HG02678 (cell line): ENCODE data around the gene ARID5B.

Source experiments
- ATAC-seq: cut with Tn5 transposase; IDR thresholded peaks from one replicate; pipeline ENCODE4 v1.9.1; 2021; ENCODE audit warnings: mild to moderate bottlenecking, moderate library complexity; ENCODE audit not compliant: unreplicated experiment

The ARID5B gene

DNA sequence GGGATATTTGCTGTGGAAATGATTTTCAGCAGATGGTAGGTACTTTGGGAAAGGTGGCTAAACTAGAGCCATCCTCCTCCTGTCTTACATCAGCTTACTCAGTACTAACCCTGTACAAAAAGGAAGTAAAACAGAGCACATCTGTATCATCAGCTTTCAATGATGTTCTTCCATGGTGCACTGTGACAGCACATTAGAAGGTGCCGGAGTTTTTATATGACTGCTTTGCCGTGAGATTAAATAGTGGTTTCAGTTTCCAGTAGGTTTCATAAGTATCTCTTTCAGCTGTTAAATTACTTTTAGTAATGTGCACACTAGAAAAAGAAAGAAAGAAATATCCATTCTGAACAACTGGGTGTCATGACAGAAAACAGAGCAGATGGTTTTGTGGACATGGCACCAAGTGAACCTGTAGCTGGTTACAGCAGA, 86.5 kb downstream of the ARID5B start:
- peak; percentile 97 for ATAC-seq

- ATAC-seq, result no peak
These were observed 88.7 kb downstream of the ARID5B start for GRCh38 chr10:61989995-61990760.

- ATAC-seq, result no peak
These were observed 89.2 kb downstream of the ARID5B start for GRCh38 chr10:61990761-61991135.

- no peak for ATAC-seq
These were observed 89.7 kb downstream of the ARID5B start for GRCh38 chr10:61991166-61991565.

GRCh38 chr10:61992059-61992460, 90.6 kb downstream of the ARID5B start:
- ATAC-seq, result no peak

- peak; percentile 30 for ATAC-seq
These were observed 91.5 kb downstream of the ARID5B start for GRCh38 chr10:61992671-61993668.

DNA sequence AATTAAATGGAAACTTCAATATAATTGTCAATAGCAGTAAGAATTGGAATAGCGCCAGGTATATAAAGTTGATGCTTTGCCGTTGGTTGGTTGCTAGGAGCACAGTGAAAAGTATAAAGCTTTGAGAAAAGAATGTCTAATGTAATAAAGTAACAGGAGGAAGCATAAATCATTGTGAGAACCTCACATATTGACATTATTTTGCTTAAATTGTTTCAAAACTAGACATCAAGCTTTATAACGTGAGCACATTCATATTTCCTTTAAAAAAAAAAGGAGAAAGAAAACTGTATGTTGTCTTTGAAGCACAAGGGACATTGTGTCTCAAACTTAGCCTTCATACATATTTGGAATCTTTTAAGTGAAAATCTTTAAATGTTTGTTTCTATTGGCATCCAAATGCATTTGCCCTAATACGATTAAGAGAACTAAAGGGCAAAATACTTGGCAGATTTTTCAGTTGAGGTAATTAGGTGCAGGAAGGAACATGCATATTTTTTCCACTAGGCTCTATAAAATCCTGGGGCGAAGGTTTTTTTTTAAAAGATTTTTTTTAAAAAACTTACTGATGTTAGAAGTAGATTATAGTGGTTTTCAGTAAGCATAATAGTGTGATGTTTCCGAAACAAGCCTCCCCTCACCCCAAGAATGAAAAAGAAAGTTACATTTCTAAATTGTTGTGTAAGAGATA, 92.4 kb downstream of the ARID5B start:
- no peak for ATAC-seq

DNA sequence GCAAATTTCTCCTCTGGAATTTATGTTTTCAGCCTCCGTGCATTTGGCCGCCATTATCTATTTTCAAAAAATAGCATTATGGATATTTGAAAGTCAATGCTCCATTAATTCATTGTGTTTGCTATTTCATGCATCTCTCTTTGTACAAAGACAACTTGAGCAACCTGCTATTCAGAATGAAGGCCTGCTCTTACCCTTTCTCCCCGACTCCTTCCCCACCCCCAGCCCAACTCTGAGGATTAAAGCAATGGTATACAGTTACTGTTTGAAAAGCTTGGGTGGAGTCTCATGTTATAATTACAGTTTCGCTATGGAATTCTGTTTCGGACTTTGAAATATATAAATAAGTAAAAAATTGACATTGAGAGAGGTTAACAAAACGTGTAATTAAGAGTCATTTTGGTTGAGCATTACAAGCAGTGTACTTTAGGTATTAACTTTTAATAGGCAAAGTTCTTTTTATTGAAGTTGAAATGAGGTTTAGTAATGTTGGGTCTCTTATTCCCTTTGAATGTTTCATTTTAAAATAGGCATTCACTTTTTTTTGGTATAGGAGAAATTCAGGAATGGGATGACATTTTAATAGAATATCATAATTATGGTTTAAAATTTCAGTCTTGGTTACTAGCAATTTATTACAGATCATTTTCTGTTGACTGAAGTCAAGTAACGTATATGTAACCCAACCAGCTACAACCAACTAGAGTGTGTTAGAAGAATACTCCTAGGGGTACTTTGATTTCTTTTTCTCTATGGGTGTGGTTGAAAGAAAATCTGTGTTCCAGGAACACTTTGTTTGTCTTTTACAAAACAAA, 93.1 kb downstream of the ARID5B start:
- no peak for ATAC-seq

GRCh38 chr10:61995220-61995503, 93.7 kb downstream of the ARID5B start:
- no peak for ATAC-seq

GRCh38 chr10:61998937-61999336, 97.4 kb downstream of the ARID5B start:
- ATAC-seq, result no peak

- ATAC-seq, result peak; percentile 80
These were observed 98.6 kb downstream of the ARID5B start for GRCh38 chr10:62000037-62000603.

- ATAC-seq, result no peak
These were observed 99.2 kb downstream of the ARID5B start for GRCh38 chr10:62000726-62001125.

DNA sequence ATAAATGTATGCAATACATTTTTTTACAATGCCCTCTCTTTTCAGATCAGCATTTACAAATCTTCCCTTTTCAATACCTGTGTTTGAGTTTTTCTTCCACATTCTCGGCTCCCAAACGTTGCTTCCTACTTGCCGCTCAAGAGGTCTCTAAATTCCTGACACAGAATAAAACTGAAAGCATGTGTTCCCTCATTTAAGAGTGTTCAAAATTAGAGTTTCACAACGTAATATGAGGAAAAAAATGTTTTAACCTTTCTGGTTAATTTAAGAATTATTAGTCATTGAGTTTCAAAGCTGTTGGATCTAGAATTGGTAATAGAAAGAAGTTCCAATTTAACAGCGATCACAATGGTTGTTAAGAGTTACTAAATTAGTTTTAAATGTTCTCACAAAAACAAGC, 100.4 kb downstream of the ARID5B start:
- no peak for ATAC-seq

DNA sequence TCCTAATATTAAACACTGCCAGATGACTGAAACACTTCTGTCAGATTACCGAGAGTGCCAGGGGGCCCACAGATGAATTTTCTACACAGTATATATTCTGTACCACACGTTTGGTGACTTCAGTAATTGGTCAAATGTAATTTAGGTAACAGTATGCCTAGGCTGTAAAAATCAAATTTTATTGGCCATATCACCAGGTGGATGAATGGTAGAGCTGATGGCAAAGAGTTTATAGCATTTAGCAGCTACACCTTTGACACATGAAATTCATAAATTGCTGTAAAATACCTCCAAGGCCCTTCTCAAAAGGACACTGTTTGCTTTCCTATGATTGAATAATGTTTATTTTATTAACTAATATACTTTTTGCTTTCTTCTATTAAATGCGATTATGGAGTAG, 101.3 kb downstream of the ARID5B start:
- ATAC-seq, result no peak

DNA sequence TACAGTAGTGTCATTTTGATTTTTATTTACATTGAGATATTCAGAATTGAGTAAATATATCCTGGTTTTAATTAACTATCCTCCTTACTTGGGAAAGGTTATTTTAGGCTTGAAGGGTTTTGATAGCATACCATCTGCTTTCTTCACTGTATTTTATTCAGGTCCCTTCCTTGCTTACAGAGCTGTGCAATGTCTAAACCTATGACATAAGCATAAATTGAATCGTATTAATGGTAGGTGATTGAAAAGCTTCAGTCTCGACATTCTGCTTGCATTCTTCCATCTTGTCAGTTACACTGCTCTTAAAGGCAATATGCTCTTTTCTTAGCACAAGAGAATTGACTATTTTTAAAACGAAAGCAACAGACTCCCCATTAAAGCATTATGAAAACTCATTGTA, 102.5 kb downstream of the ARID5B start:
- ATAC-seq, result no peak

GRCh38 chr10:62005281-62005680, 103.8 kb downstream of the ARID5B start:
- no peak for ATAC-seq

DNA sequence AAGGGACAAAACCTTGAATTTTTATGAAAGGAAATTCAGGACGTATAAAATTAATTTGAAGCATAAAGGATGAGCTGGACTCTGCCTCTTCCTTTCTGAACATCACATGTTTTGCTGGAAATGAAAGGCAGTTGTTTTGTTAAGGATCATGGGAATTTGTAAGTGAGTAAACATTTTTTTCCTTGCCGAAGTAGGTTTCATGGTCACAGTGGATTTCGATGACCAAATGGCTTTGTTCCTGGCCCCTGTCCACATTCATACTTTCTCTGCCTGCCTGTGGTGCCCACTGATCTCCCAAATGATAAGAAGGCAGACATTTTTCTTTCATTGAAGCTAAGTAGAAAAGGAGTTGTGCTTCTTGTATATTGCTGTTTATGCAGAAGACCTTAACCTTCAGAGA, 104.2 kb downstream of the ARID5B start:
- ATAC-seq, result no peak

DNA sequence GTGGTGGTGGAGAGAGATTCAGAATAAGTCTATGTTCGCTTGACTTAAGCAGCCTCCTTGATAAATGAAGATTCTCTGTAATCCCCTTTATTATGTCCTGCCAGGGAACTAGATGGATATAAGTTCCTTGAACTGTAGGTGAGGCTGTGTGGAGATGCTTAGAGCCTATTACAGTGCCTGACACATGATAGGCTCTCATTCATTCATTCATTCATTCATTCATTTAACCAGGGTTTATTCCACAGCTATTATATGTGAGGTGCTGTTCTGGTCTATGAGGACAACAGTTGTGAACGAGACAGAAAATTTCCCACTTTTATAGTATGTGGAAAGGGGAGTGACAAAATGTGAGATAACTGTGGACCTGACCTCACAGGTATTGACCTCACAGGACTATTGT, 105.6 kb downstream of the ARID5B start:
- no peak for ATAC-seq

GRCh38 chr10:62008196-62008595, 106.7 kb downstream of the ARID5B start:
- no peak for ATAC-seq

- ATAC-seq, result no peak
These were observed 107.4 kb downstream of the ARID5B start for GRCh38 chr10:62008946-62009345.
